ENCODE results near the gene CFAP141. TPM values are rescaled to one million over a fixed set of nuclear protein-coding genes. Genes with fewer than 3 reads are reported as not detected.
A peak's percentile ranks its signal among the peaks of the same experiment; 100 is the strongest.

Gene CFAP141
- total and polyA plus RNA-seq, 2 of the 4 experiments (the other 2 are of a cell fraction), result not detected

GRCh38 chr1:154176337-154176736 lies 29.8 kb downstream of the CFAP141 start:
- no peak overlapping the region for H3K4me2 ChIP-seq (ENCODE audit: low read depth, low read length)
- ChIA-PET POLR2A (ENCODE audit: unreplicated experiment) (no interaction called here), CTCF (no interaction called here)
- H3K9me3 ChIP-seq (ENCODE audit: control insufficient read depth, insufficient read depth, low read length), result no peaks in the 10 kb centered on the region
- TF ChIP-seq ELK1 (IDR thresholded peaks at IDR 0.05; ENCODE audit: borderline replicate concordance, low read depth, low read length), result no peak
- TF ChIP-seq POLR2A (IDR thresholded peaks at IDR 0.05; ENCODE audit: low read depth, low read length), result no peak
- no peak for TF ChIP-seq BHLHE40 (IDR thresholded peaks at IDR 0.05; ENCODE audit: low read depth, low read length)
- no peak for TF ChIP-seq SMC3 (IDR thresholded peaks at IDR 0.05; ENCODE audit: low read depth, low read length)
- TF ChIP-seq RFX5 (IDR thresholded peaks at IDR 0.05; ENCODE audit: low read depth, low read length), result no peak
- TF ChIP-seq USF2 (IDR thresholded peaks at IDR 0.05; ENCODE audit: low read depth, low read length), result no peak
- TF ChIP-seq MAZ (IDR thresholded peaks at IDR 0.05; ENCODE audit: borderline replicate concordance, low read depth, low read length), result no peak
- TF ChIP-seq MXI1 (IDR thresholded peaks at IDR 0.05; ENCODE audit: borderline replicate concordance, low read depth, low read length), result no peak
- no peak for TF ChIP-seq CHD1 (IDR thresholded peaks at IDR 0.05; ENCODE audit: low read depth, low read length)
- no peak for TF ChIP-seq NFE2L2 (IDR thresholded peaks at IDR 0.05; ENCODE audit: low read depth, low read length)
- no peak for TF ChIP-seq CEBPB (IDR thresholded peaks at IDR 0.05; ENCODE audit: low read depth, low read length)
- no peak for TF ChIP-seq FOS (IDR thresholded peaks at IDR 0.05; ENCODE audit: low read depth, low read length)
- no peak for TF ChIP-seq RCOR1 (IDR thresholded peaks at IDR 0.05; ENCODE audit: insufficient replicate concordance, low read length)
- no peak for TF ChIP-seq MAFK (IDR thresholded peaks at IDR 0.05; ENCODE audit: low read depth, low read length)
- TF ChIP-seq CTCF (conservative IDR thresholded peaks at IDR 0.05; ENCODE audit: low read depth, low read length), result no peak
- no peak for TF ChIP-seq RAD21 (IDR thresholded peaks at IDR 0.05; ENCODE audit: low read length)
- peaks cover 11% of the 10 kb centered on the region for H3K9me1 ChIP-seq (ENCODE audit: insufficient read depth, low read length)
- H4K5ac ChIP-seq (ENCODE audit: low read depth, low read length), result no peak overlapping the region
- H4K91ac ChIP-seq (ENCODE audit: insufficient read depth, low read depth, low read length), result no peak overlapping the region
- ATAC-seq (ENCODE audit: low read depth) (peak; percentile 81), DNase-seq (peak; percentile 85)
- H2AK5ac ChIP-seq (ENCODE audit: low read depth, low read length), result no peak overlapping the region
- H3K14ac ChIP-seq (replicated peaks; ENCODE audit: low read depth, low read length), result no peak overlapping the region
- H3K27me3 ChIP-seq (ENCODE audit: control insufficient read depth, insufficient read depth, low read length), result no peaks in the 10 kb centered on the region
- no peak overlapping the region for H3K27ac ChIP-seq (ENCODE audit: insufficient read depth, low read length)
- H2AK9ac ChIP-seq (replicated peaks; ENCODE audit: low read depth, low read length, poor library complexity), result no peak overlapping the region
- H3K4ac ChIP-seq (ENCODE audit: low read depth, low read length), result no peak overlapping the region
- BruUV-seq (replicated peaks), result no TSS peak
- no peak overlapping the region for H2BK120ac ChIP-seq (ENCODE audit: low read depth, low read length)
- no peak overlapping the region for H2BK20ac ChIP-seq (ENCODE audit: low read depth, low read length)
- in situ Hi-C loops (cut with MboI; ENCODE audit: low sequenced_read_pairs) (no loop called here), dilution Hi-C loops (cut with HindIII; ENCODE audit: low sequenced_read_pairs, unreplicated experiment) (no loop called here), intact Hi-C loops (cut with micrococcal nuclease) (no loop called here)
- no peak overlapping the region for H3K9ac ChIP-seq (ENCODE audit: low read depth, low read length)
- H3K79me1 ChIP-seq (ENCODE audit: low read depth in 1 of 2, low read length in 2 of 2), result peaks cover 18 to 47% of the 10 kb centered on the region in 2 experiments
- peaks cover 40% of the 10 kb centered on the region for H3K36me3 ChIP-seq (ENCODE audit: control insufficient read depth, insufficient read depth, low read length)
- no peak overlapping the region for H3K56ac ChIP-seq (ENCODE audit: extremely low read depth, insufficient read depth, low read length)
- peaks cover 22% of the 10 kb centered on the region for H3K4me1 ChIP-seq (ENCODE audit: control insufficient read depth, insufficient read depth, low read length)
- WGBS, 2 experiments (ENCODE audit: extremely low coverage in 2 of 2, insufficient read length in 1 of 2), result no CpG with 5 or more reads among the region's 2 CpGs
- no peak overlapping the region for H3K23ac ChIP-seq (ENCODE audit: low read depth, low read length)
- no peak overlapping the region for H2AFZ ChIP-seq (replicated peaks; ENCODE audit: low read length, poor library complexity)
- H2BK15ac ChIP-seq (ENCODE audit: low read depth, low read length), result no peak overlapping the region
- no peak overlapping the region for H2BK5ac ChIP-seq (ENCODE audit: low read depth, low read length, poor library complexity, severe bottlenecking)
- peaks cover 97% of the 10 kb centered on the region for H4K20me1 ChIP-seq (ENCODE audit: insufficient read depth, low read length)
- no peak overlapping the region for H4K8ac ChIP-seq (ENCODE audit: low read depth in 2 of 2, low read length in 2 of 2)
- no peak overlapping the region for H3K18ac ChIP-seq (ENCODE audit: low read depth, low read length)
- H3K4me3 ChIP-seq (ENCODE audit: insufficient read depth, low read depth, low read length), result no peak overlapping the region
